WTC11 (cell line): ENCODE data around the gene PTPRK. TPM values are rescaled to one million over a fixed set of nuclear protein-coding genes. Genes with fewer than 3 reads are reported as not detected.

Experiments
- ATAC-seq: fragments of 200-7000 bp; cut with Tn5 transposase; 2 replicates; pipeline ENCODE4 v1.10.0; 2021; ENCODE audit warnings: mild to moderate bottlenecking, moderate library complexity
- CTCF ChIA-PET: fragments of 300-600 bp; sonication (Branson Sonifier 250); formaldehyde crosslinking; loops from one replicate; lab custom pipeline; 2021; ENCODE audit warnings: antibody characterized with exemption; lab: Charles Lee
- POLR2A ChIA-PET: fragments of 350-600 bp; sonication (Branson Sonifier 250); formaldehyde crosslinking; loops from one replicate; lab custom pipeline; 2021; ENCODE audit warnings: antibody characterized with exemption; lab: Charles Lee
- DNase-seq: peaks from one replicate; pipeline ENCODE4 v3.0.0; 2021; ENCODE audit warnings: low spot score
- H3K27ac Mint-ChIP-seq: 2 replicates; pipeline ENCODE4 v1.8.0; 2021; ENCODE audit warnings: mixed read lengths
- H3K27me3 Mint-ChIP-seq: 2 replicates; pipeline ENCODE4 v1.8.0; 2021; ENCODE audit warnings: low read depth, mild to moderate bottlenecking, moderate library complexity, mixed read lengths
- H3K36me3 Mint-ChIP-seq: 2 replicates; pipeline ENCODE4 v1.8.0; 2021; ENCODE audit warnings: mixed read lengths
- H3K4me1 Mint-ChIP-seq: 2 replicates; pipeline ENCODE4 v1.8.0; 2022; ENCODE audit warnings: mixed read lengths
- H3K4me3 Mint-ChIP-seq: 2 replicates; pipeline ENCODE4 v1.8.0; 2021; ENCODE audit warnings: mild to moderate bottlenecking, moderate library complexity, mixed read lengths
- H3K9me3 Mint-ChIP-seq: 2 replicates; pipeline ENCODE4 v1.8.0; 2021; ENCODE audit warnings: mixed read lengths
- CREB1 ChIP-seq: sonication (generic); formaldehyde crosslinking; IDR thresholded peaks from 2 replicates; pipeline ENCODE4 v1.8.0; 2023; ENCODE audit warnings: mild to moderate bottlenecking, missing genetic modification reagents
- CREM ChIP-seq: sonication (generic); formaldehyde crosslinking; IDR thresholded peaks from 2 replicates; pipeline ENCODE4 v1.8.1; 2022; ENCODE audit warnings: mild to moderate bottlenecking, missing genetic modification reagents, moderate library complexity
- CTCF ChIP-seq: fragments of 200-600 bp; IDR thresholded peaks from 2 replicates; pipeline ENCODE4 v1.8.0; 2022; ENCODE audit warnings: antibody characterized with exemption
- E2F5 ChIP-seq: sonication (generic); formaldehyde crosslinking; IDR thresholded peaks from 2 replicates; pipeline ENCODE4 v1.8.1; 2022; ENCODE audit warnings: mild to moderate bottlenecking, moderate library complexity, missing genetic modification reagents
- ELF4 ChIP-seq: sonication (generic); formaldehyde crosslinking; IDR thresholded peaks from 2 replicates; pipeline ENCODE4 v1.8.1; 2022; ENCODE audit warnings: low read depth, mild to moderate bottlenecking, moderate library complexity, missing genetic modification reagents
- KAT7 ChIP-seq: sonication (generic); formaldehyde crosslinking; IDR thresholded peaks from 2 replicates; pipeline ENCODE4 v1.8.1; 2023; ENCODE audit warnings: missing genetic modification reagents, mild to moderate bottlenecking, borderline replicate concordance
- MLX ChIP-seq: sonication (generic); formaldehyde crosslinking; IDR thresholded peaks from 2 replicates; pipeline ENCODE4 v1.8.1; 2023; ENCODE audit warnings: mild to moderate bottlenecking, missing genetic modification reagents, moderate library complexity
- MXD4 ChIP-seq: fragments of 250-450 bp; sonication (Bioruptor Pico); IDR thresholded peaks from 2 replicates; pipeline ENCODE4 v1.8.0; 2021; ENCODE audit warnings: mild to moderate bottlenecking, moderate library complexity, borderline replicate concordance
- NR1H2 ChIP-seq: sonication (generic); formaldehyde crosslinking; IDR thresholded peaks from 2 replicates; pipeline ENCODE4 v1.9.0; 2021; ENCODE audit warnings: mild to moderate bottlenecking, moderate library complexity, missing genetic modification reagents
- NR2C2 ChIP-seq: sonication (generic); formaldehyde crosslinking; IDR thresholded peaks from 2 replicates; pipeline ENCODE4 v1.8.0; 2022; ENCODE audit warnings: mild to moderate bottlenecking, missing genetic modification reagents
- PRDM15 ChIP-seq: sonication (generic); formaldehyde crosslinking; IDR thresholded peaks from 2 replicates; pipeline ENCODE4 v1.8.0; 2022; ENCODE audit warnings: missing genetic modification reagents
- PREB ChIP-seq: sonication (generic); formaldehyde crosslinking; IDR thresholded peaks from 2 replicates; pipeline ENCODE4 v1.8.1; 2022; ENCODE audit warnings: mild to moderate bottlenecking, missing genetic modification reagents, moderate library complexity, borderline replicate concordance
- PRRX2 ChIP-seq: fragments of 250-450 bp; sonication (Bioruptor Pico); IDR thresholded peaks from 2 replicates; pipeline ENCODE4 v1.8.0; 2021; ENCODE audit warnings: mild to moderate bottlenecking
- TEAD4 ChIP-seq: sonication (generic); formaldehyde crosslinking; IDR thresholded peaks from 2 replicates; pipeline ENCODE4 v1.8.0; 2022; ENCODE audit warnings: mild to moderate bottlenecking, missing genetic modification reagents
- USF2 ChIP-seq: sonication (generic); formaldehyde crosslinking; IDR thresholded peaks from 2 replicates; pipeline ENCODE4 v1.8.1; 2023; ENCODE audit warnings: mild to moderate bottlenecking, missing genetic modification reagents, moderate library complexity
- ZNF263 ChIP-seq: sonication (generic); formaldehyde crosslinking; IDR thresholded peaks from 2 replicates; pipeline ENCODE4 v1.8.1; 2022; ENCODE audit warnings: low read depth, mild to moderate bottlenecking, moderate library complexity, missing genetic modification reagents
- ZNF281 ChIP-seq: sonication (generic); formaldehyde crosslinking; IDR thresholded peaks from 2 replicates; pipeline ENCODE4 v1.8.0; 2023; ENCODE audit warnings: mild to moderate bottlenecking, missing genetic modification reagents
- ZSCAN18 ChIP-seq: fragments of 250-450 bp; sonication (Bioruptor Pico); IDR thresholded peaks from 2 replicates; pipeline ENCODE4 v2.1.2; 2022; ENCODE audit warnings: mild to moderate bottlenecking, moderate library complexity
- total RNA-seq: library from RNA; stranded (reverse); gene quantifications from 3 replicates; pipeline ENCODE4 v1.2.3, GENCODE V29; 2021

The PTPRK gene
- total RNA-seq, 1 experiment from 2014 or later, result 44.8 TPM

- DNase-seq (no peak), ATAC-seq (no peak)
- Mint-ChIP-seq H3K36me3 (peaks cover 5% of the 10 kb centered on the region; the same call in 1 of the 2 replicates), H3K4me1 (0 out of 2 replicates have a peak, but pooled peaks cover 3% of the 10 kb centered on the region), H3K4me3 (no peak overlapping the region), H3K27me3 (no peaks in the 10 kb centered on the region), H3K9me3 (no peaks in the 10 kb centered on the region), H3K27ac (no peak overlapping the region)
- ChIA-PET CTCF (no interaction called here), POLR2A (no interaction called here)
- TF ChIP-seq ELF4 (CRISPR knock-in tag) (no peak), PREB (no peak), ZSCAN18 (CRISPR knock-in tag) (no peak), NR2C2 (CRISPR knock-in tag) (no peak), PRDM15 (CRISPR knock-in tag) (no peak), CREB1 (CRISPR knock-in tag) (no peak), E2F5 (CRISPR knock-in tag) (no peak), CTCF (no peak), TEAD4 (CRISPR knock-in tag) (no peak), CREM (CRISPR knock-in tag) (no peak), PRRX2 (CRISPR knock-in tag) (no peak)
These were observed 333.7 kb downstream of the PTPRK start for GRCh38 chr6:128186729-128187128.

- H3K9me3 Mint-ChIP-seq, result no peaks in the 10 kb centered on the region
- CTCF ChIA-PET, result no interaction called here
- no peak overlapping the region for H3K4me3 Mint-ChIP-seq
- DNase-seq (no peak), ATAC-seq (no peak)
- H3K4me1 Mint-ChIP-seq, result no peaks in the 10 kb centered on the region
- no peaks in the 10 kb centered on the region for H3K27me3 Mint-ChIP-seq
- peaks cover 5% of the 10 kb centered on the region; the same call in 1 of the 2 replicates for H3K36me3 Mint-ChIP-seq
- POLR2A ChIA-PET, result no interaction called here
- H3K27ac Mint-ChIP-seq, result no peak overlapping the region
- TF ChIP-seq KAT7 (CRISPR knock-in tag) (no peak), MLX (CRISPR knock-in tag) (no peak), NR1H2 (no peak), ZNF263 (CRISPR knock-in tag) (no peak), ZNF281 (CRISPR knock-in tag) (no peak), MXD4 (CRISPR knock-in tag) (no peak), CTCF (no peak), PRRX2 (CRISPR knock-in tag) (no peak), USF2 (CRISPR knock-in tag) (no peak), NR2C2 (CRISPR knock-in tag) (no peak)
These were observed 340.4 kb downstream of the PTPRK start for GRCh38 chr6:128179876-128180438.
